ENCODE measurements around the gene OTOA. TPM values are rescaled to one million over a fixed set of nuclear protein-coding genes. Genes with fewer than 3 reads are reported as not detected.

Gene OTOA
- total and polyA plus RNA-seq, 2 of the 13 experiments (the other 11 are each of a cell fraction or from before 2014, with no cell fraction given): 0.05 to 0.15 TPM

DNA sequence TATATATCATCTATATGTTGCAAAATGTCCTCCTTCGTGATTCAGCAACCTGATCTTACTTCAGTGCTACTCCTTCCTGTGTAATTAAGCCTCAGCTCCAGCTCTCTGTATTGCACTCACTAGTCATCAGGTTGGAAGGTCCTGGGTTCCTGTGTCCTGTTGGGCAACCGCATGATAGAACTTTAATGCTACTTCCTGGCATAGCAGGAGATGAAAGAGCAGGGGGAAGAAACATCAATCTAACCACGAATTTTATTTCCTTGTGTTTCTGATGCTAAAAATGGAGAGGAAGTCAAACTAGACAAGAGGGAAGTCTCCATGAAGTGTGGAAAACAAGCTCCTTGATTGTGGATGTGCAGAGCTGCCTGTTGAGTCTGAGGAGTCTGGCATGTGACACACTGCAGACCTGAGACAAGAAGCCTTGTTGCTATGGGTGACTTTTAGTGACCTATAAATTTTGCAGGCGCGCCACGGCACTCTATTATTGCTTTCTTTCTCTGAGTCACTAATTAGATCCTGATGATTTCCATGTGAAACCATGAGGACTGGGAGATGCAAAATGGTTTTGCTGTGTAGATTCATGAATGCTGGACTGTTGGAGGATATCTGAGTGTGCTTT is 37.0 kb upstream of the OTOA start (continued):
- peak; percentile 58 for TF ChIP-seq MED1 (CRISPR knock-in tag; IDR thresholded peaks at IDR 0.05)
- no peak for TF ChIP-seq ZNF749 (CRISPR knock-in tag; IDR thresholded peaks at IDR 0.05; ENCODE audit: borderline replicate concordance)
- peak; percentile 84 for TF ChIP-seq TCF7 (IDR thresholded peaks at IDR 0.05; ENCODE audit: low read depth)
- TF ChIP-seq, protein P1, sequence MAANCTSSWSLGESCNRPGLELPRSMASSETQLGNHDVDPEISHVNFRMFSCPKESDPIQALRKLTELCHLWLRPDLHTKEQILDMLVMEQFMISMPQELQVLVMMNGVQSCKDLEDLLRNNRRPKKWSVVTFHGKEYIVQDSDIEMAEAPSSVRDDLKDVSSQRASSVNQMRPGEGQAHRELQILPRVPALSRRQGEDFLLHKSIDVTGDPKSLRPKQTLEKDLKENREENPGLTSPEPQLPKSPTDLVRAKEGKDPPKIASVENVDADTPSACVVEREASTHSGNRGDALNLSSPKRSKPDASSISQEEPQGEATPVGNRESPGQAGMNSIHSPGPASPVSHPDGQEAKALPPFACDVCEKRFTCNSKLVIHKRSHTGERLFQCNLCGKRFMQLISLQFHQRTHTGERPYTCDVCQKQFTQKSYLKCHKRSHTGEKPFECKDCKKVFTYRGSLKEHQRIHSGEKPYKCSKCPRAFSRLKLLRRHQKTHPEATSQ (CRISPR knock-in tag; IDR thresholded peaks at IDR 0.05; ENCODE audit: borderline replicate concordance): no peak
- peak; percentile 37; the same call in 1 of the 2 replicates for TF ChIP-seq SOX5 (CRISPR knock-in tag; IDR thresholded peaks at IDR 0.05; ENCODE audit: borderline replicate concordance)

DNA sequence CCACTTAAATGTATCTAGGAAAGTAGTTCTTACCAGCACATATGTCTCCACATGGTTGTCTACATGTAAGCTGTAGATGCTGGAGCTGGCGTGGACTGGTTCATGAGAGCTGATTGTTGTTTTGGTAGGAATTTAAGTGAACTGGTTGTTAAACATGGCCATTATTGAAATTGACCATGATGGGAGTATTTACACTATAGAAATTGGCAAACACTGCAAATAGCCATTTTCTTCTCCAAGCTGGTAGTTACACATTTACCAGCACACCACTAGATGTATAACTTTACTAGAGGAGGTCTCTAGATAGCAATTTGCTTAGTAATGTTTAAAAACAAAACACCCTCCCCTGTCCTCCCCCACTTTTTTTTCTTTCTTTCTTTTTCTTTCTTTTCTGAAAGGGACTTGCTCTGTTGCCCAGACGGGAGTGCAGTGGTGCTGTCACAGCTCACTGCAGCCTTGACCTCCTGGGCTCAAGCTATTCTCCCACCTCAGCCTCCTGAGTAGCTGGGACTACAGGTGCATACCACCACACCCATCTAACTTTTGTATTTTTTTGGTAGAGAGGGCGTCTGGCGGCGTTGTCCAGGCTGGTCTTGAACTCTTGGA is 35.5 kb upstream of the OTOA start:
- intact Hi-C loops (cut with micrococcal nuclease; ENCODE audit: unreplicated experiment) (no loop called here), in situ Hi-C loops (cut with HindIII; ENCODE audit: extremely low pct_ligation_motif_present, low pct_unique_long_range_greater_than_20kb) (no loop called here)
- H3K4me1 ChIP-seq (ENCODE audit: insufficient read depth, low read length): peaks cover 49% of the 10 kb centered on the region
- 79% methylated on average over 5 of the region's 5 CpGs for WGBS (ENCODE audit: low lambda C conversion rate)
- ChIA-PET CTCF (ENCODE audit: low intra/inter-chr PET ratio, low total read pairs) (no interaction called here), POLR2A (interaction anchor here (0.8 to 1.2 kb wide), 2 partner anchors 11 to 24 kb away, joined by 3 read pairs; no protein-coding TSS in a partner anchor)
- H4K20me1 ChIP-seq (ENCODE audit: insufficient read depth, low read length): no peaks in the 10 kb centered on the region
- no peaks in the 10 kb centered on the region for H3K9me3 ChIP-seq (ENCODE audit: low read length)
- peaks cover 16 to 34% of the 10 kb centered on the region in 2 experiments for H3K36me3 ChIP-seq (replicated peaks in 1 of 2; ENCODE audit: control insufficient read depth in 1 of 2, insufficient read depth in 2 of 2, low read length in 2 of 2)
- FAIRE-seq: no peak
- no peak overlapping the region for H2AFZ ChIP-seq (ENCODE audit: low read length)
- H3K9ac ChIP-seq (ENCODE audit: insufficient read depth, low read depth, low read length): no peak overlapping the region
- H3K27me3 ChIP-seq (ENCODE audit: control insufficient read depth in 1 of 2, insufficient read depth in 2 of 2, low read length in 2 of 2): no peaks in the 10 kb centered on the region
- peak; percentile 94 for ATAC-seq
- DNase-seq (ENCODE audit: low spot score): peak; percentile 84
- peak overlapping the region; percentile 11; the same call in 1 of the 2 replicates for H3K4me2 ChIP-seq (ENCODE audit: low read depth, low read length)
- H3K4me3 ChIP-seq (replicated peaks in 1 of 3; ENCODE audit: insufficient read depth in 1 of 3, low read depth in 2 of 3, low read length in 3 of 3): no peak overlapping the region
- H3K79me2 ChIP-seq (ENCODE audit: insufficient read depth, low read length): no peaks in the 10 kb centered on the region
- BruUV-seq (replicated peaks): no TSS peak
- peak overlapping the region; percentile 5 for H3K27ac ChIP-seq (ENCODE audit: extremely low read length, insufficient read depth, low read length)
- TF ChIP-seq CHD4 (IDR thresholded peaks at IDR 0.05; ENCODE audit: borderline replicate concordance, low read length) (0 out of 2 replicates have a peak, but pooled peaks have one; percentile 20), ZNF460 (CRISPR knock-in tag; IDR thresholded peaks at IDR 0.05; ENCODE audit: borderline replicate concordance) (peak; percentile 94), MED1 (CRISPR knock-in tag; IDR thresholded peaks at IDR 0.05) (0 out of 2 replicates have a peak, but pooled peaks have one; percentile 14), TEAD3 (CRISPR knock-in tag; optimal IDR thresholded peaks at IDR 0.05; ENCODE audit: borderline replicate concordance) (peak; percentile 28), HNRNPUL1 (IDR thresholded peaks at IDR 0.05; ENCODE audit: low read depth, low read length) (0 out of 2 replicates have a peak, but pooled peaks have one; percentile 47), ISL2 (CRISPR knock-in tag; IDR thresholded peaks at IDR 0.05) (0 out of 2 replicates have a peak, but pooled peaks have one; percentile 20), GABPB1 (CRISPR knock-in tag; IDR thresholded peaks at IDR 0.05) (no peak), FOSL2 (CRISPR knock-in tag; IDR thresholded peaks at IDR 0.05) (peak; percentile 35; the same call in 1 of the 2 replicates), ATF7-NPFF (CRISPR knock-in tag; IDR thresholded peaks at IDR 0.05; ENCODE audit: low read depth) (no peak), KAT8 (CRISPR knock-in tag; IDR thresholded peaks at IDR 0.05) (peak; percentile 55; the same call in 1 of the 2 replicates)
- TF ChIP-seq, protein P2, sequence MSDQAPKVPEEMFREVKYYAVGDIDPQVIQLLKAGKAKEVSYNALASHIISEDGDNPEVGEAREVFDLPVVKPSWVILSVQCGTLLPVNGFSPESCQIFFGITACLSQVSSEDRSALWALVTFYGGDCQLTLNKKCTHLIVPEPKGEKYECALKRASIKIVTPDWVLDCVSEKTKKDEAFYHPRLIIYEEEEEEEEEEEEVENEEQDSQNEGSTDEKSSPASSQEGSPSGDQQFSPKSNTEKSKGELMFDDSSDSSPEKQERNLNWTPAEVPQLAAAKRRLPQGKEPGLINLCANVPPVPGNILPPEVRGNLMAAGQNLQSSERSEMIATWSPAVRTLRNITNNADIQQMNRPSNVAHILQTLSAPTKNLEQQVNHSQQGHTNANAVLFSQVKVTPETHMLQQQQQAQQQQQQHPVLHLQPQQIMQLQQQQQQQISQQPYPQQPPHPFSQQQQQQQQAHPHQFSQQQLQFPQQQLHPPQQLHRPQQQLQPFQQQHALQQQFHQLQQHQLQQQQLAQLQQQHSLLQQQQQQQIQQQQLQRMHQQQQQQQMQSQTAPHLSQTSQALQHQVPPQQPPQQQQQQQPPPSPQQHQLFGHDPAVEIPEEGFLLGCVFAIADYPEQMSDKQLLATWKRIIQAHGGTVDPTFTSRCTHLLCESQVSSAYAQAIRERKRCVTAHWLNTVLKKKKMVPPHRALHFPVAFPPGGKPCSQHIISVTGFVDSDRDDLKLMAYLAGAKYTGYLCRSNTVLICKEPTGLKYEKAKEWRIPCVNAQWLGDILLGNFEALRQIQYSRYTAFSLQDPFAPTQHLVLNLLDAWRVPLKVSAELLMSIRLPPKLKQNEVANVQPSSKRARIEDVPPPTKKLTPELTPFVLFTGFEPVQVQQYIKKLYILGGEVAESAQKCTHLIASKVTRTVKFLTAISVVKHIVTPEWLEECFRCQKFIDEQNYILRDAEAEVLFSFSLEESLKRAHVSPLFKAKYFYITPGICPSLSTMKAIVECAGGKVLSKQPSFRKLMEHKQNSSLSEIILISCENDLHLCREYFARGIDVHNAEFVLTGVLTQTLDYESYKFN (CRISPR knock-in tag; conservative IDR thresholded peaks at IDR 0.05): peak; percentile 59
- TF ChIP-seq, protein P3, sequence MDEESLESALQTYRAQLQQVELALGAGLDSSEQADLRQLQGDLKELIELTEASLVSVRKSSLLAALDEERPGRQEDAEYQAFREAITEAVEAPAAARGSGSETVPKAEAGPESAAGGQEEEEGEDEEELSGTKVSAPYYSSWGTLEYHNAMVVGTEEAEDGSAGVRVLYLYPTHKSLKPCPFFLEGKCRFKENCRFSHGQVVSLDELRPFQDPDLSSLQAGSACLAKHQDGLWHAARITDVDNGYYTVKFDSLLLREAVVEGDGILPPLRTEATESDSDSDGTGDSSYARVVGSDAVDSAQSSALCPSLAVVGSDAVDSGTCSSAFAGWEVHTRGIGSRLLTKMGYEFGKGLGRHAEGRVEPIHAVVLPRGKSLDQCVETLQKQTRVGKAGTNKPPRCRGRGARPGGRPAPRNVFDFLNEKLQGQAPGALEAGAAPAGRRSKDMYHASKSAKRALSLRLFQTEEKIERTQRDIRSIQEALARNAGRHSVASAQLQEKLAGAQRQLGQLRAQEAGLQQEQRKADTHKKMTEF (CRISPR knock-in tag; IDR thresholded peaks at IDR 0.05): peak; percentile 44; the same call in 1 of the 2 replicates
